ENCODE data around the gene SLC24A3. TPM values are rescaled to one million over a fixed set of nuclear protein-coding genes. Genes with fewer than 3 reads are reported as not detected.
"Not testable (repeated sequence)": the region's sequence is repeated elsewhere in the genome, so short reads cannot be mapped to it uniquely, and the experiment has no call there.

Gene SLC24A3
- total RNA-seq, 1 donor from 2014 or later, result 1.4 TPM

- intact Hi-C loops (cut with DNase I), result no loop called here
- no peak for ATAC-seq
These were observed 403.2 kb downstream of the SLC24A3 start for GRCh38 chr20:19615629-19616028.

GRCh38 chr20:19616081-19616480, 403.6 kb downstream of the SLC24A3 start:
- intact Hi-C loops (cut with DNase I), result no loop called here
- DNase-seq (ENCODE audit: missing footprints) (no peak), ATAC-seq (no peak)

More at GRCh38 chr20:19615629-19616028, 403.2 kb downstream of the SLC24A3 start:
- no peak for DNase-seq (ENCODE audit: missing footprints)

- DNase-seq (ENCODE audit: missing footprints) (no peak), ATAC-seq (no peak)
- intact Hi-C loops (cut with DNase I), result no loop called here
These were observed 404.2 kb downstream of the SLC24A3 start for GRCh38 chr20:19616620-19617019.

DNA sequence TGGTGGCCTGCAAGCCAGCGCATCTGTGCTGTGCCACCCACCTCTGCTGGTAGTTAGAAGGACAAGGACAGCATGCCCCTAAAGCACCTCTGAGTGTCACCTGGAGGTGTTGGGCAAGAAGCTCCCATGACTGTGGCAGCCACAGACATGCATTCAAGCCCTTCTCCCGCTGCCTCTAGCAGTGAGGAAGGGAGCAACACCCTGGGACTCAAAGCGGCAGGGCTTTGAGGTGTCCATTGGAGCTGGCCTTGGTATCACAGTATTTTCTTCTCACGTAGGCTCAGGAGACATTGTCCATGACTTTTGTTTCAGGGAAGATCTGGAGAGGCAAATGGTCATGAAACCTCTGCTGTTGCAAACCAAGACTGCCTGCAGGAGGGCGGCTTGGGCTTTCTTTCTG, 404.8 kb downstream of the SLC24A3 start:
- DNase-seq (ENCODE audit: missing footprints) (no peak), ATAC-seq (no peak)
- intact Hi-C loops (cut with DNase I), result no loop called here

DNA sequence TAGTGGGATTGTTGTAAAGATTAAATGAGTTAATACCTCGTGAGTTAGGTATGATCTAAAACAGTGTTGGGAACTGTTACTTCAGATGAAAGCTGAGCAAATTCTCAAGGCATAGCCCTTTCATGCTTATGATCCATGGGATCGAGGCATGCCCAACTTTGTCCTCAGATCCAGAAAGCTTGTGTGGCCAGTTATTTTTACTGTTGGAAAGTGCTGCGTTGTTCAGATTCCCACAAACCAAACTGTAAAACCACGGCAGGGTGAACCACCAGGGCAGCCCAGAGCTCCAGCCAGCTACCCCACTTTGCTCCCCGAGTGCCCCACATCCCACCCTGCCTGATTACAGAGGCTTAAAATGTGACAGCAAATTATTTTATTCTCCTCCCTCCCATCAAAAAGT, 406.3 kb downstream of the SLC24A3 start:
- ATAC-seq (no peak), DNase-seq (ENCODE audit: missing footprints) (no peak)
- intact Hi-C loops (cut with DNase I), result no loop called here

DNA sequence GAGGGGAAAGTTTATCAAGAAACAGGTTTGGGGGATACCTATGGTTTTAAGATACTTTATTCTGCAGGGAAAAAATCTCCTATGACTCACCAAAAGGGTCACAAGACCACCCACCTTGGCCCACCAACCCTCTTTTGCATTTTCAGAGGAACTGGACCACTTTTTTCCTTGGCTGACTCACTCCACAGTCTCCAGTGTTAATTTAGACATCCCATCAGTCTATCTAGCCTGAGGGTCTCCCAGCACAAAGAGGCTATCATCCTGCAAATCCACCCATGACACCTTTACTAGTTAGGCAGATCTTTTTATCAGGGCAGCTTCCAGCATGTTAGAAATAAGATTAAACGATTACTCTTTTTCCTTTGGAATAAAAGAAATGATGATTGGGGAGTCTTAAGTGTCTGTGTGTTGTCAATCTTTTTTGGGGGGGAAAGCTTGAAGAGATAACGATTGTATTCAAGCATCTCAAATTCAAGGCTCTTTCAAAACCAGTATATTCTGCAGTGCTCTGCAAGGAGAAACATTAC, 407.5 kb downstream of the SLC24A3 start:
- no peak for DNase-seq (ENCODE audit: missing footprints)
- intact Hi-C loops (cut with DNase I), result no loop called here
- no peak for ATAC-seq

DNA sequence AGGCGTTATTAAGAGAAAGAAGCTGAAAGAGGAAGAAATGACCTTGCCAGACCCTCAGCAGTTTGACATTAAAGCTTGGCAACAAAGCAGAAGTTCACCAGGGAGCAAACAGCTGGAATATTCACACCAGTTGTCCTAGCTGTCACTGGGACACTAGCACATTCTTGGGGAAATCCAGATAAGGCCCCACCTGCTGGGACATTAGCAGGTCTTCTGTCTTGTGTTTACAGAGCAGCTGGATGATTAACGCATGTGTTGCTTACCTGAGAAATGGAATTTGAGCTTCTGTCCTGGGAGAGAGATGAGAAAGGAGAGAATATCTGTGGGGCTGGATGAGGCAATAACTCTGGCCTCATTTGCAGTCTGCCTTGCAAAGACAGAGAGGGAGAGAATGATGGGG, 408.0 kb downstream of the SLC24A3 start:
- DNase-seq (ENCODE audit: missing footprints) (no peak), ATAC-seq (no peak)
- intact Hi-C loops (cut with DNase I), result no loop called here

DNA sequence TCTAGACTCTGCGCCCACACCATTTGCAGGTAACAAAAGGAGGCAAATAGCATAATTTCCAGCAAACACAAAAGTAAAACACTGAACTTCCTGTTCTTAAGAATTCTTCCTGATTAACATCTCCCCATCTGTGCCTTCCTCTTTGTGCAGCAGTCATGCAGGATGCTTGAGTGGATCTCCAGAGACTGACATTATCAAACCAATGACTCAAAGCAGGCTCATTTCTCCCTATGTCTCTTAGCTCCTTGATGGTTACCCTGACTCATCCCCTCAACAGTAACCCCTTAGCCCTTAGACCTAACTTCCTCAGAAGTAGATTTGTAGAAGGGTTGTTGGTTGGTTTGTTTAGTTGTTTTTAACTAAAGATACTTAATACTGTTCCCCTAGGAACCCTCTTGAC, 408.6 kb downstream of the SLC24A3 start:
- intact Hi-C loops (cut with DNase I), result no loop called here
- ATAC-seq (no peak), DNase-seq (ENCODE audit: missing footprints) (no peak)

- intact Hi-C loops (cut with DNase I), result no loop called here
- ATAC-seq (no peak), DNase-seq (ENCODE audit: missing footprints) (no peak)
These were observed 412.0 kb downstream of the SLC24A3 start for GRCh38 chr20:19624221-19624965.

DNA sequence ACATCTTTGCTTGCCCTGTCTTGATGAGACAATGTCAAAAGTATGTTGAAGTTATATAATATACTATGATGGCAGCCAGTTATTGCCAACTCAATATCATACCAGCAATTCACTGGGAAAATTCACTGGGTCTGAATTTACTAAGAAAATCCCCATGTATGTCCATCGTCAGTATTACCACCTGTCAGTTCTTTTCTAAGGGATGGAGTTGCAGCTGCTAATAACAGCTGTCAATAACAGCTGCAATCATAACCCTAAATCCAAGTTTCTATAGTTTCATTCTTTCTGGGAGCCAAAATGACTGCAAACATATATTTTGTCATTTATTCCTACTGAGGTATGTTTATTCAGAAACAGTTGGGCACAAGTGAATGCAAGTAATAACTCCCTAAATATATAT, 413.0 kb downstream of the SLC24A3 start:
- no peak for ATAC-seq
- intact Hi-C loops (cut with DNase I), result loop anchor here (5.0 kb wide), 1 partner anchor 37 kb away; no protein-coding TSS in a partner anchor
- DNase-seq (ENCODE audit: missing footprints), result no peak

DNA sequence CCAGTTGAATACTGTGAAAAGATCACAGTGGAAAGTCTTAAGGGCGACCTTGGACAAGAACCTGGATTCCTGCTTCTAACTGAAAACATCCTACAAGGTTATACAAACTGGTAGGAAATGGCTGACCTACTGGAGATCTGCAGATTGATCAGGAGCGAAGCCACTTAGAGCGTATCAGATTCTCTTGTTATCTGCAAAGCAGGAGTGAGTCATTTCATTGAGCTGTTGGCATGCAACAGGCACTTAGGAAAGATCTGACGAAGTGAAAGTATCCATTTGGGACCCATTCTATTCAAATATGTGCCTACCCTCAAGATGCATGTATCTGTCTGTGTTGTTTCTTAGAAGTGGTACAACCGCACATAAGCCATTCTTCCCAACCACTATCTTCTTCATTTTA, 414.5 kb downstream of the SLC24A3 start:
- ATAC-seq, result no peak
- intact Hi-C loops (cut with DNase I), result loop anchor here (5.0 kb wide), 1 partner anchor 35 kb away; no protein-coding TSS in a partner anchor
- no peak for DNase-seq (ENCODE audit: missing footprints)

DNA sequence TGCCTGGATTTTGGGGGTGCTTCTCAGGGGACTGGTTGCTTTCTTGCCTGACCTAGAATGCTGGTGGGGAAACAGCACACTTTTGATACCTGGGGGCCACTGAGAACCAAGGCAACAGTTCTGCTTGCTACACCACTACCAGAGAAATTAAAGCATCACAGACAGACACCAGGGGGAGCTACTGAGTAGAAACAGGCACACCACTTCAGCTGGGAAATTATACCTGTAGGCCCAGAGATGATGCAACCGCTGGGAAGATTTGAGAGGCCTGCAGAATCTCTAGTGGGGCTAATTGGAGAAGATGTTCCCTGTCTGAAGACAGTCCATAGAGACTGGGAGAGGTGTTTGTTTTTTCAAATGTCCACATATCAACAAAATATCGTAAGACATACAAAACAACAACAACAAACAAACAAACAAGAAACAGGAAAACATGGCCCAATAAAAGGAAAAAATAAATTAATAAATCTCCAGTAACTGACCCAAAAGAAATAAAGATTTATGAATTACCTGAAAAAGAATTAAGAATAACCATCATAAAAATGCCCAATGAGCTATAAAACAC, 416.2 kb downstream of the SLC24A3 start:
- DNase-seq (ENCODE audit: missing footprints) (no peak), ATAC-seq (no peak)

GRCh38 chr20:19631410-19631809, 419.0 kb downstream of the SLC24A3 start:
- ATAC-seq (no peak), DNase-seq (ENCODE audit: missing footprints) (no peak)
- intact Hi-C loops (cut with DNase I), result no loop called here

More for the DNA sequence above, 416.2 kb downstream of the SLC24A3 start:
- intact Hi-C loops (cut with DNase I), result loop anchor here (5.0 kb wide), 1 partner anchor 34 kb away; no protein-coding TSS in a partner anchor

- intact Hi-C loops (cut with DNase I), result no loop called here
- ATAC-seq, result no peak
These were observed 421.5 kb downstream of the SLC24A3 start for GRCh38 chr20:19633985-19634384.

DNA sequence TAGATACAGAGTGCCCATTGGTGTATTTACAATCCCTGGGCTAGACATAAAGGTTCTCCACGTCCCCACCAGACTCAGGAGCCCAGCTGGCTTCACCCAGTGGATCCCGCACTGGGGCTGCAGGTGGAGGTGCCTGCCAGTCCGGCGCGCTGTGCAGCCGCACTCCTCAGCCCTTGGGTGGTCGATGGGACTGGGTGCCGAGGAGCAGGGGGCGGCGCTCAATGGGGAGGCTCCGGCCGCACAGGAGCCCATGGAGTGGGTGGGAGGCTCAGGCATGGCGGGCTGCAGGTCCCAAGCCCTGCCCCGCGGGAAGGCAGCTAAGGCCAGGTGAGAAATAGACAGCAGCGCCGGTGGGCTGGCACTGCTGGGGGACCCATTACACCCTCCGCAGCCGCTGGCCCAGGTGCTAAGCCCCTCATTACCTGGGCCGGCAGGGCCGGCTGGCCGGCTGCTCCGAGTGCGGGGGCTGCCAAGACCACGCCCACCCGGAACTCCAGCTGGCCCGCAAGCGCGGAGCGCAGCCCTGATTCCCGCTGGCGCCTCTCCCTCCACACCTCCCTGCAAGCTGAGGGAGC, 427.1 kb downstream of the SLC24A3 start:
- ATAC-seq, result not testable (repeated sequence)

More at GRCh38 chr20:19633985-19634384, 421.5 kb downstream of the SLC24A3 start:
- DNase-seq (ENCODE audit: missing footprints), result no peak

DNA sequence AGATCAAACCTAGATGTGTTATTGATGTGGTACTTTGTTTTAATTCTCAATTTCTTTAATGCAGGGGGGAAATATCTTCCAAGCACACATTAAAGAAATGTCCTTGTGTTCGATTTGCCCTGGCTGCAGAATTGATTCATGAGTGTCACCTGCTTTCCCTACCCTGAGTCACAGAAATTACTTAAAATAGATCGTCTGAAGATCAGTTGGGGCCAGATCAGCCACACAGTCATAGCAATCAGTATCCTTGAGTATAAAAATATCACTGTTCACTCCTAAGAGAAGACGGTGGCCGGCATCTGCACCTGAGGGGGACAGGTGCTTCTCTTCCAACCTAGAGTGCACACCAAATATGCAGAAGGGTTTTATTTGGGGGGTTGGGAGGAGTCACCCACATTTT, 430.4 kb downstream of the SLC24A3 start:
- DNase-seq (ENCODE audit: missing footprints) (no peak), ATAC-seq (no peak)
- intact Hi-C loops (cut with DNase I), result no loop called here

More for the DNA sequence above, 427.1 kb downstream of the SLC24A3 start:
- intact Hi-C loops (cut with DNase I); DNase-seq (ENCODE audit: missing footprints): not testable (repeated sequence)

DNA sequence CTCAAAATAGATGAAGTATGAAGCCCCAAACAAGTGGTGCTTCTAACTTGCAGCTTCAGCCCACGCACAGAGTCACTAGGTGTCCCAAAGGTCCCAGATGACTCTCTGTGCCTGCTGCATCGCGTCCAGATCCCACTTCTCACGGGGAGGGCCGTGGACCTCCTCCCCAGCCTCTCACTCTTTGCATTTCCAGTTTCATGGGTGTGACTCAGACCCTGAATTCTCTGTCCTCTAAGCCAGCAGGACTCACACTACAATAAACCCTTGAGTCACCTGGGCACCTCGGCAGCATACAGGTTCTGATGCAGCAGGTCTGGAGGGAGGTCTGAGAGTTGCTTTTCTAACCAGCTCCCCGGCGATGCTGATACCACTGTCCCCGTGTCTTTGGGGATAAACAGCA, 431.6 kb downstream of the SLC24A3 start:
- intact Hi-C loops (cut with DNase I), result no loop called here
- ATAC-seq, result no peak
- no peak for DNase-seq (ENCODE audit: missing footprints)

GRCh38 chr20:19646963-19647362, 434.5 kb downstream of the SLC24A3 start:
- intact Hi-C loops (cut with DNase I), result no loop called here
- ATAC-seq (no peak), DNase-seq (ENCODE audit: missing footprints) (no peak)

GRCh38 chr20:19648024-19648423, 435.6 kb downstream of the SLC24A3 start:
- ATAC-seq (no peak), DNase-seq (ENCODE audit: missing footprints) (no peak)
- intact Hi-C loops (cut with DNase I), result no loop called here

- intact Hi-C loops (cut with DNase I), result no loop called here
- ATAC-seq (no peak), DNase-seq (ENCODE audit: missing footprints) (no peak)
These were observed 436.6 kb downstream of the SLC24A3 start for GRCh38 chr20:19649041-19649440.
